Ovary (tissue), 3 donors: ENCODE data around the gene ZNF33A.

Source experiments
- EP300 ChIP-seq: sonication (generic); formaldehyde crosslinking; IDR thresholded peaks from one replicate; pipeline ENCODE4 v1.6.1; 2017; ENCODE audit warnings: antibody characterized with exemption
- POLR2A ChIP-seq: fragments of 450-650 bp; IDR thresholded peaks from one replicate; pipeline ENCODE4 v1.6.1; 2017; ENCODE audit warnings: antibody characterized with exemption, mild to moderate bottlenecking, moderate library complexity
- TF ChIP-seq, protein P1 (sequence below), 3 donors: fragments of 450-650 bp in 2 of 3; fragments of 200-600 bp in 1 of 3; IDR thresholded peaks; one replicate each; pipeline versions ENCODE4 v1.5.1 to v1.8.0; 2016 to 2022; ENCODE audit warnings: antibody characterized with exemption in 3 of 3, mild to moderate bottlenecking in 1 of 3
- donor health status: DM: no; HTN: no; CAD: no.

DNA sequence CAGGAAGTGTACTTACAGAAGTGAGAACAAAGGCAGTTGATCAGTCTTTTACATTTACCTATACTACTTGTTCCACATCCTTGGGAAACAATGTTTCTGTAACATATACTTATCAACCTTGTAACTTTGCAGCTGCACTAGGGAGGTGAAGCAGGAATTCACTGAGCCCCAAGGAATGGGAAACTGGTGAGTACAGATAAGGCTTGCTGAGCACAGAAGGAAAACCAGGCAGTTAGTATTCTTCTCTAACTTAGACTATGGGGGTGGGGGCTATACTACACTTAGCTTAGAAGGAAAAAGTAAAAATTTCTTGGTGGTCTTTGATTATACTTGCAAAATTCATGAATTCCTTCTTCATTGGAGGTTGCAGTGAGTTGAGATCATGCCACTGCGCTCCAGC, 6.9 kb upstream of the ZNF33A start:
- TF ChIP-seq, protein P1, sequence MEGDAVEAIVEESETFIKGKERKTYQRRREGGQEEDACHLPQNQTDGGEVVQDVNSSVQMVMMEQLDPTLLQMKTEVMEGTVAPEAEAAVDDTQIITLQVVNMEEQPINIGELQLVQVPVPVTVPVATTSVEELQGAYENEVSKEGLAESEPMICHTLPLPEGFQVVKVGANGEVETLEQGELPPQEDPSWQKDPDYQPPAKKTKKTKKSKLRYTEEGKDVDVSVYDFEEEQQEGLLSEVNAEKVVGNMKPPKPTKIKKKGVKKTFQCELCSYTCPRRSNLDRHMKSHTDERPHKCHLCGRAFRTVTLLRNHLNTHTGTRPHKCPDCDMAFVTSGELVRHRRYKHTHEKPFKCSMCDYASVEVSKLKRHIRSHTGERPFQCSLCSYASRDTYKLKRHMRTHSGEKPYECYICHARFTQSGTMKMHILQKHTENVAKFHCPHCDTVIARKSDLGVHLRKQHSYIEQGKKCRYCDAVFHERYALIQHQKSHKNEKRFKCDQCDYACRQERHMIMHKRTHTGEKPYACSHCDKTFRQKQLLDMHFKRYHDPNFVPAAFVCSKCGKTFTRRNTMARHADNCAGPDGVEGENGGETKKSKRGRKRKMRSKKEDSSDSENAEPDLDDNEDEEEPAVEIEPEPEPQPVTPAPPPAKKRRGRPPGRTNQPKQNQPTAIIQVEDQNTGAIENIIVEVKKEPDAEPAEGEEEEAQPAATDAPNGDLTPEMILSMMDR (IDR thresholded peaks at IDR 0.05): no peak
- no peak for TF ChIP-seq POLR2A
- no peak for TF ChIP-seq EP300
